Measurements from ENCODE around the gene TRAK2.
"Not testable (repeated sequence)": the region's sequence is repeated elsewhere in the genome, so short reads cannot be mapped to it uniquely, and the experiment has no call there.

Gene TRAK2, protein sequence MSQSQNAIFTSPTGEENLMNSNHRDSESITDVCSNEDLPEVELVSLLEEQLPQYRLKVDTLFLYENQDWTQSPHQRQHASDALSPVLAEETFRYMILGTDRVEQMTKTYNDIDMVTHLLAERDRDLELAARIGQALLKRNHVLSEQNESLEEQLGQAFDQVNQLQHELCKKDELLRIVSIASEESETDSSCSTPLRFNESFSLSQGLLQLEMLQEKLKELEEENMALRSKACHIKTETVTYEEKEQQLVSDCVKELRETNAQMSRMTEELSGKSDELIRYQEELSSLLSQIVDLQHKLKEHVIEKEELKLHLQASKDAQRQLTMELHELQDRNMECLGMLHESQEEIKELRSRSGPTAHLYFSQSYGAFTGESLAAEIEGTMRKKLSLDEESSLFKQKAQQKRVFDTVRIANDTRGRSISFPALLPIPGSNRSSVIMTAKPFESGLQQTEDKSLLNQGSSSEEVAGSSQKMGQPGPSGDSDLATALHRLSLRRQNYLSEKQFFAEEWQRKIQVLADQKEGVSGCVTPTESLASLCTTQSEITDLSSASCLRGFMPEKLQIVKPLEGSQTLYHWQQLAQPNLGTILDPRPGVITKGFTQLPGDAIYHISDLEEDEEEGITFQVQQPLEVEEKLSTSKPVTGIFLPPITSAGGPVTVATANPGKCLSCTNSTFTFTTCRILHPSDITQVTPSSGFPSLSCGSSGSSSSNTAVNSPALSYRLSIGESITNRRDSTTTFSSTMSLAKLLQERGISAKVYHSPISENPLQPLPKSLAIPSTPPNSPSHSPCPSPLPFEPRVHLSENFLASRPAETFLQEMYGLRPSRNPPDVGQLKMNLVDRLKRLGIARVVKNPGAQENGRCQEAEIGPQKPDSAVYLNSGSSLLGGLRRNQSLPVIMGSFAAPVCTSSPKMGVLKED
- total RNA-seq: 81.9 to 154 reads per million in 2 experiments

DNA sequence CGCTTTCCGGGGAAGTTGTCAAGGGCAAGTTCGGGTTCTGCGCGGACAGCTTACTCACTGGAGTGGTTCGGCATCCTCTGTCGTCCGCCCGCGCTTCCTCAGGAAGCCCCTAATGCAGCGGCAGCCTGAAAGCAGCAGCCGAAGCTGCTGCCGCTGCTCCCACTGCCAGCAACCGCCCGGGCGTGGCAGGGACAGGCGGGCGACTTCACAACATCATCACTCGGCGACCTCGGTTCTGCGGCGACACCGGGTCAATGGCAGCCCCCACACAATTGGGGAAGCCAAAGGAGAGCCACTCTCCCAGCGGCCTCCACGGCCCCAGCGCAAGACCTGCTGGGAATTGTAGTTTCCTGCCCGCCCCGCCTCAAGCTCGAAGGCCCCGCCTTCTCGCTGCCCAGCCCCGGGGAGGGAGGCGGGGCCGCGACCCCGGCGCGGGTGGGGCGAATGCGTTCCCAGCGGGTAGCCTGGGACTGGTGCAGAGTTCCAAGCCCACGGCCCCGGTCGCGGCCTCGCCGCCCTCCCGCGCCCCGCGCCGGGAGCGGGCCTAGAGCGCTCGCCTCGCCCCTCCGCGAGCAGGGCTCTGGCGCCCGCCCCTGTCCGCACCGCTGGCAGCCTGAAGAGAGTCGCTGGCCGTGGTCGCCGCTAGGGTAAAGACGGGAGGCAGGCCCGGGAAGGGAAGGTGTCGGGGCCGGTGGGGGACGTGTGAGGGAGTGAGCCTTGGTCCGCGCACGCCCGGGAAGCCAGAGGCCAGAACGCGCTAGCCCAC lies at the start of gene TRAK2, which contains the start of gene STRADB:
Gene TRAK2 (minus strand): TSS at position 167 of the 766 bp plus-strand sequence. CDS start 30,951 bp downstream, outside the sequence.
Gene STRADB (plus strand): TSS at position 449 of the 766 bp plus-strand sequence. CDS start 3,101 bp downstream, outside the sequence.
- DNase-seq (ENCODE audit: low read depth): peak; percentile 92

DNA sequence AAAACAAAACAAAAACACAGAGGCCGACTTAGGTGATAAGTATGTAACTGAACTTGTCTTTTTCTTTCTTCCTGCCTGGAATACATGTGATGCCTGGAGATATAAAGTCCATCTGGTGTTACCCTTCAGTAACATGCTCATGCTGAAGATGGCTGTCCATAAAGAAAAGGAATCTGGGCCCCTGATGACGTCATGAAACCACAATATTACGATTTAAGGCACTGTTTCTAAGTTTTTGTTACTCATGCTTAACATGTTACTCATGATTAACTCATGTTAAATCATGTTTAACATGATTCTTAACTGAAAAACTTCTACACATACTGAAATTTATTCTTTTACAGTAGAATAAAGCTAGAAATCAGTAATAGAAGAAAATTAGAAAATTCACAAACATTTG lies 49.3 kb upstream of the TRAK2 start:
- no peak for DNase-seq (ENCODE audit: low read depth)

DNA sequence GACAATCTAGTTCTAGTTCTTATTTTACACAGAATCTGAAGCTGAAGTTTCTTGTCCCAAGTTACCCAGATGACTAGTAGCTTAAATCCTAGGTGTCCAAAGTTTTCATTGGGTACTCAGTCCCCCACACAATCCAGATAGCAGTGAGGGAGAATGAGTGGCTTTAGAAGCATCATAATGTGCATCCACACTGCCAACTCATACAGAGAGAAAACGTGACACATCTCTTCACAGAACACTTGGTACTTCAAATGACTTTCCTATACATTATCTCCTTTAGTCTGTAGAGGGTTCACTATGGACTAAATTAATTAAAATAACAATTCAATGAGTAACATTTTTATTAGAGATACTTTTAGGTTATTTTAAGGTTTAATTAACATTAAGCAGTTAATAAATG lies 45.5 kb upstream of the TRAK2 start:
- DNase-seq (ENCODE audit: low read depth): no peak

DNA sequence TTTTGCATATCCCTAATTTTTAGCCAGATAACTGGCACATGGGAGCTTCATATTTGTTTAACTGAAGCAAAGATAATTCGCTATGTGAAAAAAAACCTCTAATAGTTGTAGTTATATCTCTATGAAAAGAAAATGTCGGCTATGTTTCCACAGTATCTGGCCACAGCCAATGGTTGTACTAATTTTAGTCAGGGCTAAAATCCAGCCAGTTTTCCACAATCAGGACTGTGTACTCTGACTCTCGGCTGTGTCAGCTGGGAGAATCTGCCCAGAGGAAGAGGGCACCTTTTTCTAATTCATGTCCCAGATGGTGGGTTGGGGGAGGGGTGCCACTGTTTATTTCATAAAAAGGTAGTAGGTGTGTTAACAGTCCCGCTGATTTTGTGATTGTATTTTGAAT lies 39.0 kb upstream of the TRAK2 start:
- no peak for DNase-seq (ENCODE audit: low read depth)

DNA sequence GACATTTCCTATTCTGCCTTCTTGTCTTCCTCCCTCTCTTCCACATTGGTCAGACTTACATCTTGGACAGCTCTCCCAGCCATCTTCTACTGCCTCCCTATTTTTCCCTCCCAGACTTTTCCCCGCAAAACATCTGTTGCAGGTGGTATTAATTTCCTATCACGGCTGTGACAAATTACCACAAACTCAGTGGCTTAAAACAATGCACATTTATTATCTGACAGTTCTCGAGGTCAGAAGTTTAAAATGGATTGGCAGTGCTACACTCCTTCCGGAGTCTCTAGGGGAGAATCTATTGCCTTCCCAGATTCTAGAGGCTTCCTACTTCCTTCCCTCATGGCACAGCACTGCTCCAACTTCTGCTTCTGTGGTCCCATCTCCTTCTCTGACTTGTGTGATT lies 33.5 kb upstream of the TRAK2 start:
- no peak for DNase-seq (ENCODE audit: low read depth)

DNA sequence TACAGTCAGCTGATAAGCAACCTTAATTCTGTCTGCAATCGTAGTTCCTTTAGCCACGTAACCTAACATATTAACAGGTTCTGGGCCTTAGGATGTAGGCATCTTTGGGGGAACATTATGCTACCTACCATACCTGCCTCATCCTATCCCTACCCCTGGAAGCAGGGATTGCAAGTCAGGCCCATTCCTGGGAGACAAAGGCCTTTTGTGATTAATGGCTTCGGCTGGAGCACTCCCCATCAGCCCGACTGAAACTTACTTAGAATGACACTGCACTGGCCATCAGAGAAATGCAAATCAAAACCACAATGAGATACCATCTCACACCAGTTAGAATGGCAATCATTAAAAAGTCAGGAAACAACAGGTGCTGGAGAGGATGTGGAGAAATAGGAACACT lies 32.5 kb upstream of the TRAK2 start:
- not testable (repeated sequence) for DNase-seq (ENCODE audit: low read depth)

DNA sequence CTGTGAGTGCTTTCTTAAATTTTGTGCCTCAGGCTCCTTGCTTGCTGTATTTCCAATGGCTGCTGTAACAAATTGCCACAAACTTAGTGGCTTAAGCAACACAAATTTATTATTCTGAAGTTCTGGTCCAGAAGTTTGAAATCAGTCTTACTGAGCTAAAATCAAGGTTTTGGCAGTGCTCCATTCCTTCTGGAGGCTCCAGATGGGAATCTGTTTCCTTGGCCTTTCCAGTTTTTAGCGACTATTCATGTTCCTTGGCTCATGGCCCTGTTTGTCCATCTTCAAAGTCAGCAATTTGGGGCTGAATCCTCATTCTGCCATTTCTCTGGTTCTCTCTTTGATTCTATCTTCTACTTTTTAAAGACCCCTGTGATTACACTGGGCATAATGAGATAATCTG lies 32.1 kb upstream of the TRAK2 start:
- no peak for DNase-seq (ENCODE audit: low read depth)

DNA sequence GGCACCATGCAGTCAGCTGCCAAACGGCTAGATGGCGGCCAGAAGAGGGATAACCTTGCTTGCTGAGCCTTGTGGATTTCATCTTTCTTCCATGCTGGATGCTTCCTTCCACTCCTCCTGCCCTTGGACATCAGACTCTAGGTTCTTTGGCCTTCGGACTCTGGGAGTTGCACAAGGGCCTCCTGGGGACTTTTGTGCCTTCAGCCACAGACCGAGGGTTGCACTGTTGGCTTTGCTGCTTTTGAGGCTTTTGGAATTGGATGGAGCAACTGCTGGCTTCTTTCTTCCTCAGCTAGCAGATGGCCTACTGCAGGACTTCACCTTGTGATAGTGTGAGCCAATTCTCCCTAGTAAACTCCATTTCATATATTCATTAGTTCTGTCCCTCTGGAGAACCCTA lies 31.3 kb upstream of the TRAK2 start:
- DNase-seq (ENCODE audit: low read depth): no peak

DNA sequence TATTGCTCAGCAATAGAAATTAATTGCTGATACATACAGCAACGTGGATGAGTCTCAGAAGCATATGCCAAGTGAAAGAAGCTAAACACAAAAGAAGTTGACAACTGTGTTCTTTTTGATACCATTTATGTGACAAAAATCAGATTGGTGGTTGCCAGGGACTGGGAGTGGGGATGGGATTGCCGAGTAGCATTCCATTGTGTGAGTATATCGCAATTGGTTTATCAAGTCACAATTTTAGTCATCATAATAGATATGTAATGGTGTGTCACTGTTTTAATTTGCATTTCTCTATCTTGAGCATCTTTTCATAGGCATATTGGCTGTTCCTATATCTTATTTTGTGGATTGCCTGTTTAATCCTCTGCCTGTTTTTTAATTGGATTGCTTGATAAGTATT lies 21.2 kb upstream of the TRAK2 start:
- DNase-seq (ENCODE audit: low read depth): no peak

DNA sequence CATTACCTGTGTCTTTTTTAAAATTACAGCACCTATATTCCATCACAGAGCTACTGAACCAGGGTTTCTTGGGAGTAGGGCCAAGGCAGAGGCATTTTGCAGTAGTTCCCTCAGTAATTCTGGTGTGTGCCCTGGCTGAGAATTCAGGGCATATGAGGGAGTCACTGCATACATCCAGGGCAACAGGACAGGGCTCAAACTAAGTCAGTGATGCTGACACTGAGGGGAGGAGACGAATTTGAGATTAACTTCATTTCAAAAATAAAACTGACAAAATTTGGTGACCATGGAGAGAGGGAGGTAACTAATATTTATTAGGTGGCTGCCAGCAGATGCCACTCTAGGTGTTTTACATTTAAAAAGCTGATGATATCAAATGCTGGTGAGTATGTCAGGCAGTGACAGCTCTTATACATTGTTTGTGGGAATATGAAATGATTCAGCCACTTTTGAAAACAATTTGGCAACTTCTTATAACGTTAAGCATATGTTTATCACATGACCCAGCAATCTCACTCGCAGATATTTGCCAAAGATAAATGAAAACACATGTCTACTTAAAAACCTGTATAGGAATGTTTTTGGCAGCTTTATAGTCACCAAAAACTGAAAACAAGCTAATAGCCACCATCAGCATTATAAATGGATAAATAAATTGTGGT lies 20.6 kb upstream of the TRAK2 start:
- no peak for DNase-seq (ENCODE audit: low read depth)

DNA sequence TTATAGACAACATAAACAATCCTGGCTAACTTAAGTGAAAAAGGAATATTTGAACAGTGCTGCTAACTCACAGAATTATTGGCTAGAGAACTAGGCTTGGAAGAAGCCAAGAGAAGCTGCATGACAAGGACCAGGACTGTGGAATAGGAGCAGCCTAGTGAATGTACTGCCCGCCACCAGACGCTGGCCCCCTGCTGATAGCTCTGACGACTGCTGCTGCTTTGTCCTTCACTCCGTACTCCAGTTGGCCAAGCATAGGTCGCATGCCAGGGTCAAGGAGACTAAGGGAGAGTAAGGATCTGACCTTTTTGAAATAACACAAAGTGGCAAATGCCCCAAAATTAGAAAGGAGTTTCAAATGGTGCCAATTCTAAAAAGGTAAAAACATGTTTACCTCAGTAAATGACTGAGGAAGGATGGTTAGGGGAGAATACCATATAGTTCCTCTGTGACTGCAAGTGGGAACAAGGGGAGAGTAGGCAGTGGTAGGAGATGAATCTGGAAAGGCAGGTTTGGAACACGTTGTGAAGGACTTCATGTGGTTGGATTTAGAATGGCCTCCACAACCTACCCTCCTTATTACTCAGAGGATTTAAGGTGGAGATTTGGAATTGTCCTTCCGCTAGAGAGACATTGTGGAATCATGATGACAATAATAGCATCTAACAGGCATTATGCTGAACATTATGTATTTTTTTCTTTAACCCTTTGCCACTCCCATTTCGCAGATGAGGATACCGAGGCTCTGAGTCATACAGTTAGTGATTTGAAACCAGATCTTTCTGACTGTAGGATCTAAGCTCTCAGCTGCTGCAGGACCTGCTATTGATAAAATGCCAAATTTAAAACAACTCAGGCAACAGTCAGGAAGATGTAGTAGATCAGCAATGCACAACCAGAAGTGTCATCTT lies 19.8 kb upstream of the TRAK2 start:
- no peak for DNase-seq (ENCODE audit: low read depth)

DNA sequence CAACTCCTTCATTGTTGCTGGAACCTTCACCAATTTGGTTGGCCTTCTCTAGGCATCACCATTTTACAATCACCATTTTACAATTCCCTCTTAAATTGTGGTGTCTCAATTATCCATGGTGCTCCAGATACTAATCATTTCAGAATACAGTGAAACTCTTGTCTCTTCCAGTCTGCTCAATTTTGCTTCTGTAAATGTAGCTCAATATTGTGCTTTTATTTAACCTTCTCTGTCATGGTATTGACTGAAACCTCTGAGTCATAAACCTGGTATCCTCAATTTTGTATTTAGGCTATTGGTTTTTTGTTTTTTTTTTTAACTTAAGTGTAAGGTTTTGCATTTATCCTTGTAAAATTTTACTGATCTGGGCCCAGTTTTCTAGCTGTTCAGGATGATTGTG lies 16.4 kb upstream of the TRAK2 start:
- no peak for DNase-seq (ENCODE audit: low read depth)

DNA sequence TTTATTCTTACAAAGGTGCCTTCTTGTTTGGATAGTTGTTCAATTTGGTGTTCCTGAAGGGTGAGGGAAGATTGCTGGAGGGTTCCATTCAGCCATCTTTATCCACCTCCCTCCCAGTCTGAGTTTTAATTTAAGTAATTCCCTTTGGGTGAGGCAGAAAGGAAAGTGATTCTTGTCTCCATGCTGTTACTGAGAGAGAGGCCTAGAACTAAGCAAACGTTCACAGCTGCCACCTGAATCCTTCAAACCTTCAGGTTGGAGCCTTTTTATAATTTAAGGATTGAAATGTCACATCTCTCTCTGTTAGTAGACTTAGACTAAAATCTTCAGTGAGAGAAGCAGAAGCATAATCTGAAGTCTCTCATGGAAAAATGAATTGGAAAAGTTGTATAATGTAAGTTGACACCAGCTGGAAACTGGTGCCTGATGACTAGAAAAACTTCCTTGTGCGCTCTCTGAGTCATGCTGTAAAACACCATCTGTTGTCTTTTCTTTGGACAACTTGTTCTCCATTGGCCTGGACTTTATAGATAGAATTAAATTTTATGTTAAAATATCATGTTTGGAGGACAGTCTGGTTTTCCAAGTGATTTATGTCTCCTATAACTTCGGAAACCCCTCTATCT lies 14.9 kb upstream of the TRAK2 start:
- DNase-seq (ENCODE audit: low read depth): no peak

DNA sequence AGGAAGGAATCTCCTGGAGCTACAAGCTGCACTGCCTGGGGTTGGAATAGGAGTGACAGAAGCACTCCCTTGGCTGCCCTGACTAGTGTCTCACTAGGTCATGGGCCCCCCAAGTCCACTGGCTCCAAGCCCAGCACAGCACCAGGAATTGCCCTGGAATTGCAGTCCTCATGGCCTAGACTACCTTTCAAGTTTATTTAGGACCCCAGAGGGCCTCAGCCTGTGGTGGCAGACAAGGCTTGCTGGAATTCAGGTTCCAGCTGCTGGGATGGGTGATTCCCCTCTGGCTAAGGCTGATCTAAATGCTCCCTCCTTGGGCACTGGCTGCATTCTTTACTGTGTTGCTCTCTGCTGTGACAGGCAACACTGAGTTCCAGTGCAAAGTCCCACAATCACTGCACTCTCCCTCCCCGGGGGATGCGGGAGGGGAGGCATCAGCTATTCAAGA lies 14.3 kb upstream of the TRAK2 start:
- DNase-seq (ENCODE audit: low read depth): no peak

DNA sequence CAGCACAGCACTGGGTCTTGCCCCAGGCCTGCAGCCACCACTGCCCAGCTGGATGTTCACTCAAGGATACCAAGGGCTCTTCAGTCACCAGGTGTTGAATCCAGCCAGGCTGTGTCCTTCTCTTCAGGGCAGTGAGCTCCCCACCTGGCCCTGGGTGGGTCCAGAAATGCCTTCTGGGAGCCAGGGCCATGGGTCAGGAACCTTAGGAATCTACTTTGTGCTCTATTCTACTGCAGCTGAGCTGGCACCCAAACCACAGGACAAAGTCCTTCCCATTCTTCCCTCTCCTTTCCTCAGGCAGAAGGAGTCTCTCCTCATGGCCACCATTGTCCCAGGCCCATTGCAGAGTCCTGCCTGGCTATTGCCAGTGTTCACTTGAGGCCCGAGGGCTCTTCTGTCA lies 13.3 kb upstream of the TRAK2 start:
- DNase-seq (ENCODE audit: low read depth): no peak

DNA sequence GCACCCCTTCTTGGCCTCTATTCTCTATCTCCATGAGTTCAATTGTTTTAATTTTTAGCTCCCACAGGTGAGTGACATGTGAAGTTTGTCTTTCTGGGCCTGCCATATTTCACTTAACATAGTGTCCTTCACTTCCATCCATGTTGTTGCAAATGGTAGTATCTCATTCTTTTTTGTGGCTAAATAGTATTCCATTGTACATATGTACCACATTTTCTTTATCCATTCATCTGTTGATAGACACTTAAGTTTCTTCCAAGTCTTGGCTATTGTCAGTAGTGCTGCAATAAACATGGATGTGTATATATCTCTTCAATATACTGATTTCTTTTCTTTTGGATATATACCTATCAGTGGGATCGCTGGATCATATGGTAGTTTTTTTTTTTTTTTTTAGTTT lies 9.3 kb upstream of the TRAK2 start:
- no peak for DNase-seq (ENCODE audit: low read depth)

DNA sequence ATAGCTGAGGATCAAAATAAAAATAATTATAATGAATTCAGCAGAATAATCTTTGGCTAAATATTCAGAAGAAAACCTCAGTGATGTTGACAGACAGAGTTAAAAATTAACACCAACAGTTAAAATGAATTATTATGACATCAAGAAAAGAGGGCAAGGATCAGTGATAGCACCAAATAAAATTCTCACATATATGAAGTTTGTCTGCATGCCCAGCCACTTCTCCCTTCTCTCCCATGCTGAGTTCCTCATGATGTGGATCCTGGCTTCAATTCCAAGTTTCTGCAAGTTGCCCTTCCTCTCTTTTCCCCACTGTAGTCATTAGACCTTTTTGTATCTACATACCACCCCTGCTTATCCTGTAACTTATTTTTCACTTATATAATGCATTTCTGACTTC lies 7.1 kb upstream of the TRAK2 start:
- no peak for DNase-seq (ENCODE audit: low read depth)

DNA sequence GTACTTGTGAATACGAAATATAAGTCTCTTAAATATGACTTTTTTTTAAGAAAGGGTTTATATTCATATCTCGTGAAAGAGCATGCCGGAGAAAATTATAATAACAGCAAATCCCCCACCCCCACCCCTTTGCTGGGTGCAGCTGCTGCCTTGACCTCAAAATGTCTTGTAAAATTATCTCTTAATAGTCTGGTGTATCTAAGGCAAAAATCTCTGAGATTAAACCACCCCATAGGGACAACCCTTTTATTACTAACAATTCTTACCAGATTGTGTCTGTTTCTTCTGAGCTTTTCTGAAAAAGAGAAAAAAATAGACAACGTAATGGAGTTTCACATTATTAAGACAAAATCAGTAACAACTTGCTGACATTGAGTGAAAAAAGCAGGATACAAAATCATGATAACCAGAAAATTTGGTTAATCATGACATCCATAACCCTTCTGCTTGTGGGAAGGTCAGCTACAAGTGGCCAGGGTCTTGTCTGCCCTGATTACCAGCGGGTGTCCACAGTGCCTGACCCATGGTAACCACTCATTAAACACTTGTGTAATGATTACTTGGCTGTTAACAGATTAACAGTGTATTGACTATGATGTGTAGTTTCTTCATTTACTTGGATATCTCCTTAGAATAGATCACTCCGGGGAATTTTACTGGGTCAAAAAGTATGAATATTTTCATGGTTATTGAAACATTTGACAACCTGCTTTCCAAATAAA lies 1.8 kb upstream of the TRAK2 start:
- DNase-seq (ENCODE audit: low read depth): no peak

Data from T follicular helper cell (primary cell).